Liver (tissue), 9 donors: Measurements from ENCODE around the gene MELTF. TPM values are rescaled to one million over a fixed set of nuclear protein-coding genes. Genes with fewer than 3 reads are reported as not detected.
A peak's percentile ranks its signal among the peaks of the same experiment; 100 is the strongest.

ENCODE experiments used
- DNase-seq: peaks from one replicate; pipeline ENCODE4 v3.0.0-alpha.2; 2017; ENCODE audit warnings: low spot score
- H3K27ac ChIP-seq, 2 donors: one replicate each; pipeline ENCODE4 v1.7.0; 2013; ENCODE audit warnings: inconsistent platforms in 2 of 2, low read length in 2 of 2, control low read depth in 1 of 2, low read depth in 1 of 2, mild to moderate bottlenecking in 1 of 2
- H3K27me3 ChIP-seq, 4 donors: one replicate each; pipeline versions ENCODE4 v1.6.1 to v1.7.0; 2013; ENCODE audit warnings: low read length in 3 of 4, inconsistent platforms in 1 of 4, mild to moderate bottlenecking in 1 of 4, moderate library complexity in 1 of 4; ENCODE audit not compliant: control insufficient read depth in 4 of 4, insufficient read depth in 4 of 4
- H3K36me3 ChIP-seq, 4 donors: one replicate each; pipeline versions ENCODE4 v1.6.1 to v1.7.0; 2013; ENCODE audit warnings: low read length in 3 of 4, mild to moderate bottlenecking in 3 of 4, low read depth in 1 of 4, moderate library complexity in 1 of 4; ENCODE audit not compliant: control insufficient read depth in 4 of 4, insufficient read depth in 3 of 4
- H3K4me1 ChIP-seq, 4 donors: one replicate each; pipeline versions ENCODE4 v1.6.1 to v1.7.0; 2013; ENCODE audit warnings: low read length in 3 of 4, mild to moderate bottlenecking in 3 of 4, moderate library complexity in 1 of 4; ENCODE audit not compliant: control insufficient read depth in 4 of 4, insufficient read depth in 4 of 4
- H3K4me3 ChIP-seq, 3 donors: one replicate each; pipeline versions ENCODE4 v1.6.1 to v1.7.0; 2013; ENCODE audit warnings: low read length in 3 of 3, control low read depth in 1 of 3, low read depth in 1 of 3, mild to moderate bottlenecking in 1 of 3
- H3K9ac ChIP-seq, 2 donors: one replicate each; pipeline ENCODE4 v1.7.0; 2013; ENCODE audit warnings: low read length in 2 of 2, mild to moderate bottlenecking in 2 of 2, moderate library complexity in 2 of 2, control low read depth in 1 of 2, low read depth in 1 of 2
- H3K9me3 ChIP-seq, 4 donors: one replicate each; pipeline versions ENCODE4 v1.6.1 to v1.7.0; 2013; ENCODE audit warnings: low read length in 3 of 4; ENCODE audit not compliant: control insufficient read depth in 4 of 4
- CTCF ChIP-seq: fragments of 150-350 bp; IDR thresholded peaks from 2 replicates; pipeline ENCODE4 v1.5.1; 2017; ENCODE audit warnings: improper control_type of control experiment, low read depth, low read length; ENCODE audit not compliant: missing input control
- FOXA1 ChIP-seq: IDR thresholded peaks from 2 replicates; pipeline ENCODE4 v1.6.1; 2016; ENCODE audit warnings: antibody characterized with exemption
- HNF4G ChIP-seq: IDR thresholded peaks from 2 replicates; pipeline ENCODE4 v1.6.1; 2016; ENCODE audit warnings: antibody characterized with exemption
- MAX ChIP-seq: IDR thresholded peaks from 2 replicates; pipeline ENCODE4 v1.6.1; 2016; ENCODE audit warnings: antibody characterized with exemption
- NR2F2 ChIP-seq: IDR thresholded peaks from 2 replicates; pipeline ENCODE4 v1.6.1; 2016; ENCODE audit warnings: antibody characterized with exemption
- RAD21 ChIP-seq, 2 donors: IDR thresholded peaks; 2 replicates each; pipeline ENCODE4 v1.6.1; 2016; ENCODE audit warnings: antibody characterized with exemption in 2 of 2, mild to moderate bottlenecking in 2 of 2
- REST ChIP-seq: IDR thresholded peaks from 2 replicates; pipeline ENCODE4 v1.6.1; 2016; ENCODE audit warnings: antibody characterized with exemption, mild to moderate bottlenecking
- RXRA ChIP-seq, 2 donors: IDR thresholded peaks; 2 replicates each; pipeline ENCODE4 v1.6.1; 2017 to 2018; ENCODE audit warnings: antibody characterized with exemption in 2 of 2, mild to moderate bottlenecking in 1 of 2
- SP1 ChIP-seq: IDR thresholded peaks from 2 replicates; pipeline ENCODE4 v1.6.1; 2018; ENCODE audit warnings: antibody characterized with exemption, mild to moderate bottlenecking
- TAF1 ChIP-seq: conservative IDR thresholded peaks from 2 replicates; pipeline ENCODE4 v1.6.1; 2016; ENCODE audit warnings: antibody characterized with exemption, mild to moderate bottlenecking
- YY1 ChIP-seq: IDR thresholded peaks from 2 replicates; pipeline ENCODE4 v1.6.1; 2016; ENCODE audit warnings: antibody characterized with exemption, mild to moderate bottlenecking
- WGBS: extraction: QIAGEN DNeasy Blood & Tissue Kit; methylation state at CpG from one replicate; pipeline ENCODE4 v1.1.7; 2013; 5-methylcytosine and 5-hydroxymethylcytosine counted together
- polyA plus RNA-seq, 2 donors: library from polyadenylated mRNA; stranded (reverse) in 1 of 2; unstranded in 1 of 2; fragments of 200-250 nt in 1 of 2; fragments of >200 nt in 1 of 2; fragmentation: Nextera tagmentation in 1 of 2; extraction: Ambion mirVana in 1 of 2; gene quantifications; one replicate each; pipeline versions ENCODE4 v1.2.1 to v1.2.3, GENCODE V29; 2013 to 2015
- total RNA-seq, 2 donors: library from RNA; depleted of rRNA; stranded (reverse); fragments of >200 nt; gene quantifications; one replicate each; pipeline ENCODE4 v1.2.3, GENCODE V29; 2014
- donor health status: healthy.
- donor health status: healthy.
- donor health status: healthy.
- donor health status: healthy.
- donor health status: healthy.

MELTF gene
- total and polyA plus RNA-seq, 4 donors: 0.14 to 1.2 (median 1.0) TPM

- no peaks in the 10 kb centered on the region for H3K27me3 ChIP-seq
- peak; percentile 27 for DNase-seq
- TF ChIP-seq RAD21 (IDR thresholded peaks at IDR 0.05) (no peak), NR2F2 (no peak), TAF1 (no peak), RXRA (IDR thresholded peaks at IDR 0.05) (no peak), REST (no peak), SP1 (no peak), HNF4G (no peak)
- WGBS: 81% methylated on average over 35 of the region's 35 CpGs
- no peak overlapping the region for H3K27ac ChIP-seq
- H3K4me1 ChIP-seq: peaks cover 0 to 16% (median 10%) of the 10 kb centered on the region in 4 donors
- peak overlapping the region in 1 of 2 donors; percentile 47 for H3K9ac ChIP-seq
- peak overlapping the region; percentile 59 to 96 (median 82) for H3K4me3 ChIP-seq
- H3K9me3 ChIP-seq: no peaks in the 10 kb centered on the region
- H3K36me3 ChIP-seq: no peaks in the 10 kb centered on the region
Observed at GRCh38 chr3:196967412-196968232, 62.0 kb downstream of the MELTF start.

- Histone ChIP-seq H3K4me3 (no peak overlapping the region), H3K9me3 (no peaks in the 10 kb centered on the region), H3K4me1 (peaks cover 0 to 16% (median 10%) of the 10 kb centered on the region in 4 donors), H3K27me3 (no peaks in the 10 kb centered on the region), H3K9ac (no peak overlapping the region), H3K27ac (no peak overlapping the region), H3K36me3 (no peaks in the 10 kb centered on the region)
- DNase-seq: peak; percentile 31
- 88% methylated on average over 47 of the region's 47 CpGs for WGBS
- TF ChIP-seq MAX (no peak), SP1 (no peak), FOXA1 (no peak), TAF1 (no peak), REST (no peak), NR2F2 (no peak), YY1 (no peak), CTCF (no peak)
Observed at GRCh38 chr3:196966526-196967401, 62.9 kb downstream of the MELTF start.
